ENCODE measurements around the gene CRTC1. TPM values are rescaled to one million over a fixed set of nuclear protein-coding genes. Genes with fewer than 3 reads are reported as not detected.

CRTC1 gene
- total and polyA plus RNA-seq, 2 of the 13 experiments (the other 11 are each of a cell fraction or from before 2014, with no cell fraction given), result 2.0 to 2.7 TPM

- no TSS peak for BruUV-seq (replicated peaks)
- peak; percentile 95 for FAIRE-seq
- H3K9me3 ChIP-seq (ENCODE audit: low read length), result no peaks in the 10 kb centered on the region
- ChIA-PET POLR2A (interaction anchor here (0.8 to 1.2 kb wide), 2 partner anchors 24 to 103 kb away, joined by 3 read pairs; no protein-coding TSS in a partner anchor), CTCF (ENCODE audit: low intra/inter-chr PET ratio, low total read pairs) (no interaction called here)
- ATAC-seq, result peak; percentile 68
- intact Hi-C loops (cut with micrococcal nuclease; ENCODE audit: unreplicated experiment) (loop anchor here (10.0 kb wide), 1 partner anchor 53 kb away; the partner anchor contains the start of gene CRTC1), in situ Hi-C loops (cut with HindIII; ENCODE audit: extremely low pct_ligation_motif_present, low pct_unique_long_range_greater_than_20kb) (no loop called here)
- no peak overlapping the region for H2AFZ ChIP-seq (ENCODE audit: low read length)
- no peaks in the 10 kb centered on the region for H3K36me3 ChIP-seq (replicated peaks in 1 of 2; ENCODE audit: control insufficient read depth in 1 of 2, insufficient read depth in 2 of 2, low read length in 2 of 2)
- H3K27me3 ChIP-seq (ENCODE audit: control insufficient read depth in 1 of 2, insufficient read depth in 2 of 2, low read length in 2 of 2), result no peaks in the 10 kb centered on the region
- peak overlapping the region; percentile 65 for H3K27ac ChIP-seq (ENCODE audit: extremely low read length, insufficient read depth, low read length)
- 0% methylated on average over 1 of the region's 1 CpG for WGBS (ENCODE audit: low lambda C conversion rate)
- peak overlapping the region in 1 of 3 experiments; percentile 36; a peak in 1 of 6 replicates for H3K4me3 ChIP-seq (replicated peaks in 1 of 3; ENCODE audit: insufficient read depth in 1 of 3, low read depth in 2 of 3, low read length in 3 of 3)
- H3K4me2 ChIP-seq (ENCODE audit: low read depth, low read length), result peak overlapping the region; percentile 59
- peaks cover 15% of the 10 kb centered on the region for H3K79me2 ChIP-seq (ENCODE audit: insufficient read depth, low read length)
- peak; percentile 88 for DNase-seq (ENCODE audit: low spot score)
- peaks cover 83% of the 10 kb centered on the region for H3K4me1 ChIP-seq (ENCODE audit: insufficient read depth, low read length)
- no peaks in the 10 kb centered on the region for H4K20me1 ChIP-seq (ENCODE audit: insufficient read depth, low read length)
- no peak overlapping the region for H3K9ac ChIP-seq (ENCODE audit: insufficient read depth, low read depth, low read length)
- TF ChIP-seq ZBTB20 (CRISPR knock-in tag; IDR thresholded peaks at IDR 0.05; ENCODE audit: borderline replicate concordance, low read depth) (no peak), MED1 (CRISPR knock-in tag; IDR thresholded peaks at IDR 0.05) (peak; percentile 43; the same call in 1 of the 2 replicates), MIER3 (CRISPR knock-in tag; IDR thresholded peaks at IDR 0.05; ENCODE audit: borderline replicate concordance) (peak; percentile 16; the same call in 1 of the 2 replicates), NCOA2 (CRISPR knock-in tag; IDR thresholded peaks at IDR 0.05) (no peak; the same call in 1 of the 2 replicates), SRSF4 (IDR thresholded peaks at IDR 0.05; ENCODE audit: low read depth, low read length, poor library complexity, severe bottlenecking) (no peak), ATF7 (IDR thresholded peaks at IDR 0.05) (no peak), ATF7 (CRISPR knock-in tag; IDR thresholded peaks at IDR 0.05) (no peak), WIZ (CRISPR knock-in tag; IDR thresholded peaks at IDR 0.05) (no peak), ZNF576 (CRISPR knock-in tag; IDR thresholded peaks at IDR 0.05) (no peak), TBX3 (IDR thresholded peaks at IDR 0.05; ENCODE audit: borderline replicate concordance) (no peak), ZFP1 (CRISPR knock-in tag; IDR thresholded peaks at IDR 0.05) (no peak), TBX2 (CRISPR knock-in tag; IDR thresholded peaks at IDR 0.05; ENCODE audit: borderline replicate concordance) (peak; percentile 76; the same call in 1 of the 2 replicates)
- TF ChIP-seq, protein P1, sequence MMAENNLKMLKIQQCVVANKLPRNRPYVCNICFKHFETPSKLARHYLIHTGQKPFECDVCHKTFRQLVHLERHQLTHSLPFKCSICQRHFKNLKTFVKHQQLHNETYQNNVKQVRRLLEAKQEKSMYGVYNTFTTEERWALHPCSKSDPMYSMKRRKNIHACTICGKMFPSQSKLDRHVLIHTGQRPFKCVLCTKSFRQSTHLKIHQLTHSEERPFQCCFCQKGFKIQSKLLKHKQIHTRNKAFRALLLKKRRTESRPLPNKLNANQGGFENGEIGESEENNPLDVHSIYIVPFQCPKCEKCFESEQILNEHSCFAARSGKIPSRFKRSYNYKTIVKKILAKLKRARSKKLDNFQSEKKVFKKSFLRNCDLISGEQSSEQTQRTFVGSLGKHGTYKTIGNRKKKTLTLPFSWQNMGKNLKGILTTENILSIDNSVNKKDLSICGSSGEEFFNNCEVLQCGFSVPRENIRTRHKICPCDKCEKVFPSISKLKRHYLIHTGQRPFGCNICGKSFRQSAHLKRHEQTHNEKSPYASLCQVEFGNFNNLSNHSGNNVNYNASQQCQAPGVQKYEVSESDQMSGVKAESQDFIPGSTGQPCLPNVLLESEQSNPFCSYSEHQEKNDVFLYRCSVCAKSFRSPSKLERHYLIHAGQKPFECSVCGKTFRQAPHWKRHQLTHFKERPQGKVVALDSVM (CRISPR knock-in tag; IDR thresholded peaks at IDR 0.05), result peak; percentile 92
- TF ChIP-seq, protein P2, sequence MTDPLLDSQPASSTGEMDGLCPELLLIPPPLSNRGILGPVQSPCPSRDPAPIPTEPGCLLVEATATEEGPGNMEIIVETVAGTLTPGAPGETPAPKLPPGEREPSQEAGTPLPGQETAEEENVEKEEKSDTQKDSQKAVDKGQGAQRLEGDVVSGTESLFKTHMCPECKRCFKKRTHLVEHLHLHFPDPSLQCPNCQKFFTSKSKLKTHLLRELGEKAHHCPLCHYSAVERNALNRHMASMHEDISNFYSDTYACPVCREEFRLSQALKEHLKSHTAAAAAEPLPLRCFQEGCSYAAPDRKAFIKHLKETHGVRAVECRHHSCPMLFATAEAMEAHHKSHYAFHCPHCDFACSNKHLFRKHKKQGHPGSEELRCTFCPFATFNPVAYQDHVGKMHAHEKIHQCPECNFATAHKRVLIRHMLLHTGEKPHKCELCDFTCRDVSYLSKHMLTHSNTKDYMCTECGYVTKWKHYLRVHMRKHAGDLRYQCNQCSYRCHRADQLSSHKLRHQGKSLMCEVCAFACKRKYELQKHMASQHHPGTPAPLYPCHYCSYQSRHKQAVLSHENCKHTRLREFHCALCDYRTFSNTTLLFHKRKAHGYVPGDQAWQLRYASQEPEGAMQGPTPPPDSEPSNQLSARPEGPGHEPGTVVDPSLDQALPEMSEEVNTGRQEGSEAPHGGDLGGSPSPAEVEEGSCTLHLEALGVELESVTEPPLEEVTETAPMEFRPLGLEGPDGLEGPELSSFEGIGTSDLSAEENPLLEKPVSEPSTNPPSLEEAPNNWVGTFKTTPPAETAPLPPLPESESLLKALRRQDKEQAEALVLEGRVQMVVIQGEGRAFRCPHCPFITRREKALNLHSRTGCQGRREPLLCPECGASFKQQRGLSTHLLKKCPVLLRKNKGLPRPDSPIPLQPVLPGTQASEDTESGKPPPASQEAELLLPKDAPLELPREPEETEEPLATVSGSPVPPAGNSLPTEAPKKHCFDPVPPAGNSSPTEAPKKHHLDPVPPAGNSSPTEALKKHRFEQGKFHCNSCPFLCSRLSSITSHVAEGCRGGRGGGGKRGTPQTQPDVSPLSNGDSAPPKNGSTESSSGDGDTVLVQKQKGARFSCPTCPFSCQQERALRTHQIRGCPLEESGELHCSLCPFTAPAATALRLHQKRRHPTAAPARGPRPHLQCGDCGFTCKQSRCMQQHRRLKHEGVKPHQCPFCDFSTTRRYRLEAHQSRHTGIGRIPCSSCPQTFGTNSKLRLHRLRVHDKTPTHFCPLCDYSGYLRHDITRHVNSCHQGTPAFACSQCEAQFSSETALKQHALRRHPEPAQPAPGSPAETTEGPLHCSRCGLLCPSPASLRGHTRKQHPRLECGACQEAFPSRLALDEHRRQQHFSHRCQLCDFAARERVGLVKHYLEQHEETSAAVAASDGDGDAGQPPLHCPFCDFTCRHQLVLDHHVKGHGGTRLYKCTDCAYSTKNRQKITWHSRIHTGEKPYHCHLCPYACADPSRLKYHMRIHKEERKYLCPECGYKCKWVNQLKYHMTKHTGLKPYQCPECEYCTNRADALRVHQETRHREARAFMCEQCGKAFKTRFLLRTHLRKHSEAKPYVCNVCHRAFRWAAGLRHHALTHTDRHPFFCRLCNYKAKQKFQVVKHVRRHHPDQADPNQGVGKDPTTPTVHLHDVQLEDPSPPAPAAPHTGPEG (CRISPR knock-in tag; IDR thresholded peaks at IDR 0.05), result no peak
Observed at GRCh38 chr19:18737954-18738351, 54.5 kb downstream of the CRTC1 start.

Data from HepG2 (cell line).